Omental fat pad (tissue), 4 donors: Measurements from ENCODE around the gene PHRF1. TPM values are rescaled to one million over a fixed set of nuclear protein-coding genes. Genes with fewer than 3 reads are reported as not detected.

Experiments
- ATAC-seq: fragments of 150-250 bp; one replicate; pipeline ENCODE4 v1.9.1; 2016; ENCODE audit warnings: mild to moderate bottlenecking, moderate library complexity; ENCODE audit not compliant: low FRiP score
- DNase-seq: peaks from one replicate; pipeline ENCODE4 v3.0.0-alpha.2; 2019; ENCODE audit warnings: low spot score
- CTCF ChIP-seq, 3 donors: fragments of 450-650 bp; IDR thresholded peaks; one replicate each; pipeline ENCODE4 v1.5.1; 2016 to 2017; ENCODE audit warnings: antibody characterized with exemption in 3 of 3, mild to moderate bottlenecking in 3 of 3, moderate library complexity in 2 of 3
- total RNA-seq, 4 donors: library from RNA; depleted of rRNA; stranded (reverse); fragments of >200 nt; gene quantifications; one replicate each; pipeline ENCODE4 v1.1.0, GENCODE V29; 2016

Gene PHRF1
- total RNA-seq, 4 donors from 2014 or later = 14.7 to 34.9 (median 22.4) TPM

DNA sequence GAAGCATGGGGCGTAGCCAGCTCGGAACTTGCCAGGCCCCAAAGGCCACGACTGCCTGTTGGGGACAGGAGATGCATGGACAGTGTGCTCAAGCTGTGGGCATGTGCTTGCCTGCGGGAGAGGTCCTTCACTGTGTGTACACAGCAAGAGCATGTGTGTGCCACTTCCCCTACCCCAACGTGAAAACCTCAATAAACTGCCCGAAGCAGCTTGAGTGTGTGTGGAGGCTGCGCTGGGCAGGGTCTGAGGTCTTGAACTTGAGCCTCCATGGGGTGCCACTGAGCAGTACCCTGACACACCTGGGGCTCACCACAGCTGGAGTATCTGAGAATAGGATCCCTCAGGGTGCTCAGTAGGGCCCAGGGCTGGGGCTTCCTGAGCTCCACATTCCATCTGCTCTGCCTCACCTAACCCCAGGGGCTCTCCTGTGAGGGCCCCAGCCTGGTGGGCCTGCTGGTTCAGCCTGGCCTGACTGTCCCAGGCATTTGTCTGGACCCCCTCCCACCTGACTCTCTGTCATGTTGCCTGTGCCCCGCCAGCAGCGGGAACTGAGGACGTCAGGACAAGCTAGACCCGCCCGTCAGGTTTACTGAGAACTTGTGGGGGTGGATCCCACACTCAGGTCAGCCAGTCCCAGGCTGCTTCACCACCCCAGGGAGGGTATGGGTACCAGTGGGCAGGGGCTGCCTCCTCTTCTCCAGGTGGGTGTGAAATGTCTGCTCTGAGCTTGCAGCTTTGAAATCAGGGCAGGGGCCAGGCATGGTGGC is 12.3 kb upstream of the PHRF1 start:
- TF ChIP-seq CTCF (IDR thresholded peaks at IDR 0.05) = no peak
- DNase-seq (no peak), ATAC-seq (no peak)

GRCh38 chr11:565921-566509 is 10.3 kb upstream of the PHRF1 start:
- ATAC-seq (no peak), DNase-seq (no peak)
- no peak for TF ChIP-seq CTCF (IDR thresholded peaks at IDR 0.05)

- no peak for DNase-seq
- TF ChIP-seq CTCF (IDR thresholded peaks at IDR 0.05) = no peak
Observed at GRCh38 chr11:567011-567628, 9.2 kb upstream of the PHRF1 start.

DNA sequence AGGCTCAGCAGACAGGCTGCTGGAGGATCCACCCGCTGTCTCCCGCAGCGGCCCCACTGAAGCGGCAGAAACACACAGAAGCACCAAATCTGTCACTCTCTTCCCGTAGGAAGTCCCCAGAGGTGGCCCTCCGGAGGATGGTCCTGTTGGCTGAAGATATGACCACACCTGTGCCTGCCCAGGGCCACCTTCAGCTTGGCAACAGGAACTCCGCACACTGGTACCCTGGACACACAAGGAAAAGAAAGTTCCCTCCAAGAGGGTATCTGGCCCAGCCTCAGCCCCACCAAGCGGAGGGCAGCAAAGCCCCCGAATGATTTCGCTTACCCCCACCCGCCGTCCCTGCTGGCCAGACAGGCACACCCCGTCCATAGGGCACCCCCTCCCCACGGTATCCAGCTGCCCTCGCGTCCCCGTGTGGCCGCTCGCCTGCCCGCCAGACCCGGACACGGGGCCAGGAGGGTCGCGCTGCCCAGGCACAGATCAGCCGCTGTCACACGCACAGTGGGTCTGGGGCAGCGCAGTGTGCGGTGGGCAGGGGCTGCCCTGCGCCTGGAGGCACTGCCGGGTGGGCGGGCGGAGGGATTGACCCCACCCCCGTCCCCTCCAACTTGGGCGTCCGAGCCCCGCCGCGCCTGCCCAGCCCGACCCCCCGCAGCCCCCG is 8.5 kb upstream of the PHRF1 start:
- DNase-seq (no peak), ATAC-seq (peak; percentile 41)
- no peak for TF ChIP-seq CTCF (IDR thresholded peaks at IDR 0.05)

More at GRCh38 chr11:567011-567628, 9.2 kb upstream of the PHRF1 start:
- ATAC-seq = no peak

GRCh38 chr11:568306-569157 is 7.7 kb upstream of the PHRF1 start:
- no peak for TF ChIP-seq CTCF (IDR thresholded peaks at IDR 0.05)
- peak; percentile 90 for ATAC-seq
- DNase-seq = peak; percentile 51

DNA sequence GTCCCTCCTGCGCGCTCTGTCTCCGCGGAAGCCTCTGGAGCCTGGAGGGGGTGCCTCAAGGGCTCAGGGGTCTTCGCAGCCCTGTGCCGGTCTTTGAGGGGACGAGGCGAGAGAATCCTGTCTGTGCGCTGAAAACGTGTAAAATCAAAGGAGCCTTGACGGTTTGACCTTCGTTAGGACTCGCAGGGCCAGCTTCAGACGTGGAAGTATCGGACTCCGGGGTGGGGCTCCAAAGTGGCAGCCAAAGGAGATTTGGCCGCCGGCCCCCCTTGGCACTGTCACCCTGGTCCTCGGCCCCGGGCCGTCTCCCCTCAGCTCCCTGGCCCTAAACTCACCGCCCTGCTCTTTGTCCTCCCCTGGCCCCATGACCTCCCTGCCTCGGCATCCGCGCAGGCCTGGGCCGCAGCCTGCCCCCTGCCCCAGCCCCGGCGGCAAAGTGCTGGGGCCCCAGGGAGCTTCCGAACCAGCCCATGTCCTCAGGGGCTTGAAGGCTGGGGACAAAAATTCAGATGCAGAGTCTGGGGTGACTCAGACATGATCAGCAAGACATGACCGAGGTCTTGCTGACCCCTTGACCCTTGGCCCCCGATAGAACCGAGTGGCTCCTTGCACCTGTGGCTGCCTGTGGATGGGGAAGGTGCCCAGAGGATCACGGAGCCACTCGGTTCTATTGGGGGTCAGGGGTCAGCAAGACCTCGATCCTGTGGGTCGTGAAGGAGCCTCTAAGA is 6.9 kb upstream of the PHRF1 start:
- ATAC-seq (no peak), DNase-seq (no peak)
- no peak for TF ChIP-seq CTCF (IDR thresholded peaks at IDR 0.05)
